CD14-positive monocyte (primary cell): ENCODE measurements around the gene LAPTM4A. TPM values are rescaled to one million over a fixed set of nuclear protein-coding genes. Genes with fewer than 3 reads are reported as not detected.

ENCODE experiments used
- DNase-seq, 3 donors: peaks; one replicate each; pipeline ENCODE4 v3.0.0-alpha.2; 2011 to 2022
- H2AFZ ChIP-seq: 2 replicates; pipeline ENCODE4 v1.6.0; 2012; ENCODE audit warnings: mild to moderate bottlenecking, low read depth, low read length, inconsistent platforms; ENCODE audit not compliant: insufficient read depth, poor library complexity, severe bottlenecking
- H3K27ac ChIP-seq, 2 donors: 1 replicate in 1 of 2; 2 replicates in 1 of 2; pipeline ENCODE4 v1.5.1; 2012 to 2013; ENCODE audit warnings: low read length in 2 of 2, control low read depth in 1 of 2, inconsistent platforms in 1 of 2, low read depth in 1 of 2, mild to moderate bottlenecking in 1 of 2
- H3K27me3 ChIP-seq, 2 donors: one replicate each; pipeline versions ENCODE4 v1.6.0 to v1.6.1; 2011 to 2013; ENCODE audit warnings: low read length in 2 of 2; ENCODE audit not compliant: control insufficient read depth in 2 of 2, insufficient read depth in 2 of 2
- H3K36me3 ChIP-seq, 2 donors: replicated peaks in 1 of 2; 1 replicate in 1 of 2; 2 replicates in 1 of 2; pipeline versions ENCODE4 v1.5.1 to v1.6.1; 2012 to 2013; ENCODE audit warnings: low read length in 2 of 2, control low read depth in 1 of 2, inconsistent platforms in 1 of 2, mild to moderate bottlenecking in 1 of 2; ENCODE audit not compliant: insufficient read depth in 2 of 2, control insufficient read depth in 1 of 2
- H3K4me1 ChIP-seq, 2 donors: 1 replicate in 1 of 2; 2 replicates in 1 of 2; pipeline versions ENCODE4 v1.5.1 to v1.6.1; 2012 to 2013; ENCODE audit warnings: low read length in 2 of 2, control low read depth in 1 of 2, inconsistent platforms in 1 of 2, mild to moderate bottlenecking in 1 of 2, moderate library complexity in 1 of 2; ENCODE audit not compliant: insufficient read depth in 2 of 2, control insufficient read depth in 1 of 2
- H3K4me2 ChIP-seq: replicated peaks from 2 replicates; pipeline ENCODE3; 2012; ENCODE audit warnings: low read length, moderate library complexity, mild to moderate bottlenecking; ENCODE audit not compliant: poor library complexity, severe bottlenecking; ENCODE audit errors: extremely low read depth
- H3K4me3 ChIP-seq, 3 experiments: fragments of 200-600 bp in 1 of 3; sonication (generic) in 1 of 3; replicated peaks in 1 of 3; 1 replicate in 2 of 3; 2 replicates in 1 of 3; pipeline ENCODE4 v1.5.1; 2011 to 2013; ENCODE audit warnings: low read length in 3 of 3, mild to moderate bottlenecking in 3 of 3, control low read depth in 2 of 3, low read depth in 2 of 3, inconsistent platforms in 1 of 3, moderate library complexity in 1 of 3
- H3K79me2 ChIP-seq: 2 replicates; pipeline ENCODE4 v1.6.0; 2012; ENCODE audit warnings: mild to moderate bottlenecking, control low read depth, inconsistent platforms, low read length, moderate library complexity; ENCODE audit not compliant: insufficient read depth
- H3K9ac ChIP-seq: 2 replicates; pipeline ENCODE4 v1.6.0; 2017; ENCODE audit warnings: low read length, mild to moderate bottlenecking; ENCODE audit not compliant: insufficient read depth, poor library complexity, severe bottlenecking
- H3K9me3 ChIP-seq, 2 donors: replicated peaks in 1 of 2; 1 replicate in 1 of 2; 2 replicates in 1 of 2; pipeline versions ENCODE4 v1.5.1 to v1.6.1; 2012 to 2013; ENCODE audit warnings: low read length in 2 of 2, control low read depth in 1 of 2; ENCODE audit not compliant: control insufficient read depth in 1 of 2, insufficient read depth in 1 of 2
- H4K20me1 ChIP-seq: 2 replicates; pipeline ENCODE4 v1.6.0; 2012; ENCODE audit warnings: mild to moderate bottlenecking, low read length, control low read depth, moderate library complexity; ENCODE audit not compliant: insufficient read depth
- H3K27ac Mint-ChIP-seq, 7 donors: one replicate each; pipeline ENCODE4 v1.8.0; 2020; ENCODE audit warnings: mild to moderate bottlenecking in 7 of 7, mixed read lengths in 7 of 7, moderate library complexity in 6 of 7, inconsistent platforms in 2 of 7
- H3K27me3 Mint-ChIP-seq, 3 donors: one replicate each; pipeline ENCODE4 v1.8.0; 2021 to 2022; ENCODE audit warnings: low read depth in 3 of 3, mild to moderate bottlenecking in 3 of 3, mixed read lengths in 3 of 3, moderate library complexity in 3 of 3, inconsistent platforms in 1 of 3
- H3K36me3 Mint-ChIP-seq, 2 donors: one replicate each; pipeline ENCODE4 v1.8.0; 2020; ENCODE audit warnings: mixed read lengths in 2 of 2, inconsistent platforms in 1 of 2, mild to moderate bottlenecking in 1 of 2
- H3K4me1 Mint-ChIP-seq: one replicate; pipeline ENCODE4 v1.8.0; 2020; ENCODE audit warnings: mild to moderate bottlenecking, mixed read lengths
- H3K4me3 Mint-ChIP-seq, 2 donors: one replicate each; pipeline ENCODE4 v1.8.0; 2020; ENCODE audit warnings: mild to moderate bottlenecking in 2 of 2, mixed read lengths in 2 of 2, moderate library complexity in 1 of 2
- H3K9me3 Mint-ChIP-seq, 7 donors: one replicate each; pipeline ENCODE4 v1.8.0; 2020 to 2022; ENCODE audit warnings: mixed read lengths in 7 of 7, mild to moderate bottlenecking in 6 of 7, moderate library complexity in 6 of 7, inconsistent platforms in 2 of 7
- CTCF ChIP-seq: fragments of 200-600 bp; IDR thresholded peaks from one replicate; pipeline ENCODE4 v1.8.0; 2022; ENCODE audit warnings: antibody characterized with exemption, mild to moderate bottlenecking
- WGBS: methylation state at CpG from one replicate; pipeline ENCODE4 v1.1.5; 2013; ENCODE audit warnings: missing lambda C conversion rate; ENCODE audit not compliant: insufficient coverage; 5-methylcytosine and 5-hydroxymethylcytosine counted together
- intact Hi-C, 2 donors: fragments of 100-400 bp; cut with micrococcal nuclease; formaldehyde crosslinking; loops; one replicate each; pipeline versions ENCODE4 v1.15.0 to v1.15.1; 2023
- polyA plus RNA-seq, 3 donors: library from polyadenylated mRNA; depleted of rRNA in 1 of 3; unstranded in 2 of 3; stranded (reverse) in 1 of 3; fragments of 300-500 nt in 2 of 3; fragments of >200 nt in 1 of 3; fragmentation: Illumina TruSeq in 2 of 3; gene quantifications; 1 replicate in 2 of 3; 2 replicates in 1 of 3; pipeline ENCODE4 v1.2.3, GENCODE V29; 2012 to 2021

The LAPTM4A gene
- polyA plus RNA-seq, 3 donors: 182 to 442 (median 421) TPM

- Histone ChIP-seq H3K9ac (no peak overlapping the region), H3K4me2 (no peak overlapping the region), H3K79me2 (no peaks in the 10 kb centered on the region), H3K4me1 (no peaks in the 10 kb centered on the region), H3K4me3 (no peak overlapping the region), H3K36me3 (no peaks in the 10 kb centered on the region), H2AFZ (no peak overlapping the region), H3K27ac (no peak overlapping the region), H4K20me1 (no peaks in the 10 kb centered on the region), H3K27me3 (no peaks in the 10 kb centered on the region), H3K9me3 (peaks cover 0 to 2% of the 10 kb centered on the region in 2 donors)
- Mint-ChIP-seq H3K9me3 (peaks cover 0 to 11% (median 3%) of the 10 kb centered on the region in 7 donors), H3K27me3 (peaks cover 2 to 9% (median 5%) of the 10 kb centered on the region in 3 donors), H3K4me1 (no peaks in the 10 kb centered on the region), H3K36me3 (no peaks in the 10 kb centered on the region), H3K4me3 (no peak overlapping the region), H3K27ac (no peak overlapping the region)
- intact Hi-C loops: no loop called here
- WGBS: 79% methylated on average over 2 of the region's 2 CpGs
- no peak for DNase-seq
- TF ChIP-seq CTCF: no peak
These were observed 22.0 kb upstream of the LAPTM4A start for GRCh38 chr2:20073460-20073859.

GRCh38 chr2:20072436-20073158, 21.2 kb upstream of the LAPTM4A start:
- no peaks in the 10 kb centered on the region for H3K36me3 ChIP-seq
- H3K27me3 ChIP-seq: no peaks in the 10 kb centered on the region
- no peaks in the 10 kb centered on the region for H3K4me1 ChIP-seq
- H3K27ac ChIP-seq: no peak overlapping the region
- no peaks in the 10 kb centered on the region for H3K79me2 ChIP-seq
- no peak for TF ChIP-seq CTCF
- H3K4me1 Mint-ChIP-seq: no peaks in the 10 kb centered on the region
- intact Hi-C loops: no loop called here
- peaks cover 0 to 9% (median 2%) of the 10 kb centered on the region in 7 donors for H3K9me3 Mint-ChIP-seq
- H3K4me3 Mint-ChIP-seq: no peak overlapping the region
- no peak overlapping the region for H3K4me2 ChIP-seq
- H4K20me1 ChIP-seq: no peaks in the 10 kb centered on the region
- no peaks in the 10 kb centered on the region for H3K36me3 Mint-ChIP-seq
- H3K9ac ChIP-seq: no peak overlapping the region
- no peak overlapping the region for H3K27ac Mint-ChIP-seq
- DNase-seq: no peak
- H3K9me3 ChIP-seq: peaks cover 4 to 6% of the 10 kb centered on the region in 2 donors
- H2AFZ ChIP-seq: no peak overlapping the region
- 100% methylated on average over 2 of the region's 7 CpGs for WGBS
- H3K27me3 Mint-ChIP-seq: peaks cover 4 to 9% (median 5%) of the 10 kb centered on the region in 3 donors
- no peak overlapping the region for H3K4me3 ChIP-seq
